CD14-positive monocyte (primary cell): ENCODE results near the gene APOC4. TPM values are rescaled to one million over a fixed set of nuclear protein-coding genes. Genes with fewer than 3 reads are reported as not detected.

ENCODE experiments used
- DNase-seq, 3 donors: peaks; one replicate each; pipeline ENCODE4 v3.0.0-alpha.2; 2011 to 2022
- H2AFZ ChIP-seq: 2 replicates; pipeline ENCODE4 v1.6.0; 2012; ENCODE audit warnings: mild to moderate bottlenecking, low read depth, low read length, inconsistent platforms; ENCODE audit not compliant: insufficient read depth, poor library complexity, severe bottlenecking
- H3K27ac ChIP-seq, 2 donors: 1 replicate in 1 of 2; 2 replicates in 1 of 2; pipeline ENCODE4 v1.5.1; 2012 to 2013; ENCODE audit warnings: low read length in 2 of 2, control low read depth in 1 of 2, inconsistent platforms in 1 of 2, low read depth in 1 of 2, mild to moderate bottlenecking in 1 of 2
- H3K27me3 ChIP-seq, 2 donors: one replicate each; pipeline versions ENCODE4 v1.6.0 to v1.6.1; 2011 to 2013; ENCODE audit warnings: low read length in 2 of 2; ENCODE audit not compliant: control insufficient read depth in 2 of 2, insufficient read depth in 2 of 2
- H3K36me3 ChIP-seq, 2 donors: replicated peaks in 1 of 2; 1 replicate in 1 of 2; 2 replicates in 1 of 2; pipeline versions ENCODE4 v1.5.1 to v1.6.1; 2012 to 2013; ENCODE audit warnings: low read length in 2 of 2, control low read depth in 1 of 2, inconsistent platforms in 1 of 2, mild to moderate bottlenecking in 1 of 2; ENCODE audit not compliant: insufficient read depth in 2 of 2, control insufficient read depth in 1 of 2
- H3K4me1 ChIP-seq, 2 donors: 1 replicate in 1 of 2; 2 replicates in 1 of 2; pipeline versions ENCODE4 v1.5.1 to v1.6.1; 2012 to 2013; ENCODE audit warnings: low read length in 2 of 2, control low read depth in 1 of 2, inconsistent platforms in 1 of 2, mild to moderate bottlenecking in 1 of 2, moderate library complexity in 1 of 2; ENCODE audit not compliant: insufficient read depth in 2 of 2, control insufficient read depth in 1 of 2
- H3K4me2 ChIP-seq: replicated peaks from 2 replicates; pipeline ENCODE3; 2012; ENCODE audit warnings: low read length, moderate library complexity, mild to moderate bottlenecking; ENCODE audit not compliant: poor library complexity, severe bottlenecking; ENCODE audit errors: extremely low read depth
- H3K4me3 ChIP-seq, 3 experiments: fragments of 200-600 bp in 1 of 3; sonication (generic) in 1 of 3; replicated peaks in 1 of 3; 1 replicate in 2 of 3; 2 replicates in 1 of 3; pipeline ENCODE4 v1.5.1; 2011 to 2013; ENCODE audit warnings: low read length in 3 of 3, mild to moderate bottlenecking in 3 of 3, control low read depth in 2 of 3, low read depth in 2 of 3, inconsistent platforms in 1 of 3, moderate library complexity in 1 of 3
- H3K79me2 ChIP-seq: 2 replicates; pipeline ENCODE4 v1.6.0; 2012; ENCODE audit warnings: mild to moderate bottlenecking, control low read depth, inconsistent platforms, low read length, moderate library complexity; ENCODE audit not compliant: insufficient read depth
- H3K9ac ChIP-seq: 2 replicates; pipeline ENCODE4 v1.6.0; 2017; ENCODE audit warnings: low read length, mild to moderate bottlenecking; ENCODE audit not compliant: insufficient read depth, poor library complexity, severe bottlenecking
- H3K9me3 ChIP-seq, 2 donors: replicated peaks in 1 of 2; 1 replicate in 1 of 2; 2 replicates in 1 of 2; pipeline versions ENCODE4 v1.5.1 to v1.6.1; 2012 to 2013; ENCODE audit warnings: low read length in 2 of 2, control low read depth in 1 of 2; ENCODE audit not compliant: control insufficient read depth in 1 of 2, insufficient read depth in 1 of 2
- H4K20me1 ChIP-seq: 2 replicates; pipeline ENCODE4 v1.6.0; 2012; ENCODE audit warnings: mild to moderate bottlenecking, low read length, control low read depth, moderate library complexity; ENCODE audit not compliant: insufficient read depth
- H3K27ac Mint-ChIP-seq, 7 donors: one replicate each; pipeline ENCODE4 v1.8.0; 2020; ENCODE audit warnings: mild to moderate bottlenecking in 7 of 7, mixed read lengths in 7 of 7, moderate library complexity in 6 of 7, inconsistent platforms in 2 of 7
- H3K27me3 Mint-ChIP-seq, 3 donors: one replicate each; pipeline ENCODE4 v1.8.0; 2021 to 2022; ENCODE audit warnings: low read depth in 3 of 3, mild to moderate bottlenecking in 3 of 3, mixed read lengths in 3 of 3, moderate library complexity in 3 of 3, inconsistent platforms in 1 of 3
- H3K36me3 Mint-ChIP-seq, 2 donors: one replicate each; pipeline ENCODE4 v1.8.0; 2020; ENCODE audit warnings: mixed read lengths in 2 of 2, inconsistent platforms in 1 of 2, mild to moderate bottlenecking in 1 of 2
- H3K4me1 Mint-ChIP-seq: one replicate; pipeline ENCODE4 v1.8.0; 2020; ENCODE audit warnings: mild to moderate bottlenecking, mixed read lengths
- H3K4me3 Mint-ChIP-seq, 2 donors: one replicate each; pipeline ENCODE4 v1.8.0; 2020; ENCODE audit warnings: mild to moderate bottlenecking in 2 of 2, mixed read lengths in 2 of 2, moderate library complexity in 1 of 2
- H3K9me3 Mint-ChIP-seq, 7 donors: one replicate each; pipeline ENCODE4 v1.8.0; 2020 to 2022; ENCODE audit warnings: mixed read lengths in 7 of 7, mild to moderate bottlenecking in 6 of 7, moderate library complexity in 6 of 7, inconsistent platforms in 2 of 7
- CTCF ChIP-seq: fragments of 200-600 bp; IDR thresholded peaks from one replicate; pipeline ENCODE4 v1.8.0; 2022; ENCODE audit warnings: antibody characterized with exemption, mild to moderate bottlenecking
- WGBS: methylation state at CpG from one replicate; pipeline ENCODE4 v1.1.5; 2013; ENCODE audit warnings: missing lambda C conversion rate; ENCODE audit not compliant: insufficient coverage; 5-methylcytosine and 5-hydroxymethylcytosine counted together
- intact Hi-C, 2 donors: fragments of 100-400 bp; cut with micrococcal nuclease; formaldehyde crosslinking; loops; one replicate each; pipeline versions ENCODE4 v1.15.0 to v1.15.1; 2023
- polyA plus RNA-seq, 3 donors: library from polyadenylated mRNA; depleted of rRNA in 1 of 3; unstranded in 2 of 3; stranded (reverse) in 1 of 3; fragments of 300-500 nt in 2 of 3; fragments of >200 nt in 1 of 3; fragmentation: Illumina TruSeq in 2 of 3; gene quantifications; 1 replicate in 2 of 3; 2 replicates in 1 of 3; pipeline ENCODE4 v1.2.3, GENCODE V29; 2012 to 2021

Gene APOC4
- polyA plus RNA-seq, 3 donors = not detected

GRCh38 chr19:44949550-44949949 lies 7.5 kb downstream of the APOC4 start:
- peaks cover 2 to 6% (median 3%) of the 10 kb centered on the region in 3 donors for H3K27me3 Mint-ChIP-seq
- H3K4me3 Mint-ChIP-seq = no peak overlapping the region
- Histone ChIP-seq H3K9me3 (no peaks in the 10 kb centered on the region), H3K4me2 (no peak overlapping the region), H3K27me3 (no peaks in the 10 kb centered on the region), H2AFZ (no peak overlapping the region), H3K79me2 (peaks cover 8% of the 10 kb centered on the region), H3K27ac (no peak overlapping the region), H3K4me3 (no peak overlapping the region), H3K4me1 (peaks cover 9 to 13% of the 10 kb centered on the region in 2 donors), H4K20me1 (no peaks in the 10 kb centered on the region), H3K9ac (no peak overlapping the region), H3K36me3 (peaks cover 10 to 13% of the 10 kb centered on the region in 2 donors)
- no peak overlapping the region for H3K27ac Mint-ChIP-seq
- peaks cover 12 to 28% of the 10 kb centered on the region in 2 donors for H3K36me3 Mint-ChIP-seq
- TF ChIP-seq CTCF = no peak
- no peak for DNase-seq
- no peaks in the 10 kb centered on the region for H3K9me3 Mint-ChIP-seq
- H3K4me1 Mint-ChIP-seq = peaks cover 15% of the 10 kb centered on the region
- WGBS = 93% methylated on average over 2 of the region's 9 CpGs
- intact Hi-C loops = no loop called here

GRCh38 chr19:44951179-44952159 lies 9.4 kb downstream of the APOC4 start:
- H3K9ac ChIP-seq = no peak overlapping the region
- intact Hi-C loops = loop anchor here (1.0 to 5.0 kb wide), 3 partner anchors 48 to 379 kb away; no protein-coding TSS in a partner anchor
- peak; percentile 89 for TF ChIP-seq CTCF
- peaks cover 24% of the 10 kb centered on the region for H3K79me2 ChIP-seq
- peak; percentile 64 to 78 (median 69) for DNase-seq
- H3K27ac ChIP-seq = peak overlapping the region in 1 of 2 donors; percentile 32
- peaks cover 7% of the 10 kb centered on the region for H4K20me1 ChIP-seq
- H3K36me3 ChIP-seq = peaks cover 10 to 13% of the 10 kb centered on the region in 2 donors
- H3K4me1 ChIP-seq = peaks cover 21 to 22% of the 10 kb centered on the region in 2 donors
- Mint-ChIP-seq H3K4me3 (no peak overlapping the region), H3K9me3 (no peaks in the 10 kb centered on the region), H3K4me1 (peaks cover 23% of the 10 kb centered on the region), H3K36me3 (peaks cover 12 to 26% of the 10 kb centered on the region in 2 donors), H3K27me3 (peaks cover 0 to 2% (median 2%) of the 10 kb centered on the region in 3 donors), H3K27ac (peak overlapping the region in 3 of 7 donors; percentile 37 to 58 (median 40))
- H3K9me3 ChIP-seq = no peaks in the 10 kb centered on the region
- H3K4me3 ChIP-seq = no peak overlapping the region
- peak overlapping the region; percentile 57 for H2AFZ ChIP-seq
- 100% methylated on average over 3 of the region's 13 CpGs for WGBS
- H3K27me3 ChIP-seq = no peaks in the 10 kb centered on the region
- H3K4me2 ChIP-seq = no peak overlapping the region
